CD4-positive, alpha-beta T cell (primary cell): ENCODE data around the gene SHF. TPM values are rescaled to one million over a fixed set of nuclear protein-coding genes. Genes with fewer than 3 reads are reported as not detected.

Experiments used
- ATAC-seq: fragments of 200-7000 bp; cut with Tn5 transposase; one replicate; pipeline ENCODE4 v1.10.0; 2022; ENCODE audit warnings: mild to moderate bottlenecking; ENCODE audit not compliant: poor library complexity
- CTCF ChIA-PET: fragments of 350-600 bp; sonication (Branson Sonifier 250); formaldehyde crosslinking; loops from one replicate; lab custom pipeline; 2021; ENCODE audit warnings: antibody characterized with exemption, inconsistent platforms; lab: Charles Lee
- POLR2A ChIA-PET: fragments of 350-600 bp; sonication (Branson Sonifier 250); formaldehyde crosslinking; loops from one replicate; lab custom pipeline; 2021; ENCODE audit warnings: antibody characterized with exemption, inconsistent platforms; lab: Charles Lee
- DNase-seq, 14 experiments: peaks; one replicate each; pipeline ENCODE4 v3.0.0-alpha.2; 2013 to 2020; ENCODE audit warnings: mixed read lengths in 2 of 14
- H3K27ac ChIP-seq, 2 donors: one replicate each; pipeline versions ENCODE4 v1.5.1 to v1.7.0; 2013; ENCODE audit warnings: low read length in 2 of 2, low read depth in 1 of 2, mild to moderate bottlenecking in 1 of 2
- H3K27me3 ChIP-seq, 2 experiments: 1 replicate in 1 of 2; 2 replicates in 1 of 2; pipeline versions ENCODE4 v1.6.1 to v1.7.0; 2013; ENCODE audit warnings: low read length in 2 of 2, control low read depth in 1 of 2, mild to moderate bottlenecking in 1 of 2, moderate library complexity in 1 of 2; ENCODE audit not compliant: insufficient read depth in 2 of 2, control insufficient read depth in 1 of 2
- H3K36me3 ChIP-seq: one replicate; pipeline ENCODE4 v1.6.1; 2013; ENCODE audit warnings: low read length, control low read depth; ENCODE audit not compliant: insufficient read depth
- H3K4me1 ChIP-seq: one replicate; pipeline ENCODE4 v1.6.1; 2013; ENCODE audit warnings: low read length, control low read depth; ENCODE audit not compliant: insufficient read depth
- H3K4me3 ChIP-seq: one replicate; pipeline ENCODE4 v1.5.1; 2013; ENCODE audit warnings: mild to moderate bottlenecking, low read length, moderate library complexity
- H3K9me3 ChIP-seq, 2 experiments: 1 replicate in 1 of 2; 2 replicates in 1 of 2; pipeline versions ENCODE4 v1.6.1 to v1.7.0; 2013; ENCODE audit warnings: low read length in 2 of 2, mild to moderate bottlenecking in 2 of 2, control low read depth in 1 of 2, moderate library complexity in 1 of 2; ENCODE audit not compliant: control insufficient read depth in 1 of 2, insufficient read depth in 1 of 2
- H3K27ac Mint-ChIP-seq: one replicate; pipeline ENCODE4 v1.8.0; 2020; ENCODE audit warnings: mixed read lengths
- H3K27me3 Mint-ChIP-seq: one replicate; pipeline ENCODE4 v1.8.0; 2021; ENCODE audit warnings: mixed read lengths
- H3K36me3 Mint-ChIP-seq: one replicate; pipeline ENCODE4 v1.8.0; 2021; ENCODE audit warnings: low read depth, mixed read lengths
- H3K4me1 Mint-ChIP-seq: one replicate; pipeline ENCODE4 v1.8.0; 2021; ENCODE audit warnings: low read depth, mixed read lengths
- H3K4me3 Mint-ChIP-seq: one replicate; pipeline ENCODE4 v1.8.0; 2020; ENCODE audit warnings: mild to moderate bottlenecking, mixed read lengths
- H3K9me3 Mint-ChIP-seq: one replicate; pipeline ENCODE4 v1.8.0; 2020; ENCODE audit warnings: mixed read lengths
- CTCF ChIP-seq: fragments of 200-600 bp; IDR thresholded peaks from one replicate; pipeline ENCODE4 v1.8.0; 2022; ENCODE audit warnings: antibody characterized with exemption, mild to moderate bottlenecking
- intact Hi-C, 2 experiments: fragments of 100-400 bp; cut with DNase I in 1 of 2; cut with micrococcal nuclease in 1 of 2; formaldehyde crosslinking; loops; one replicate each; pipeline versions ENCODE4 v1.15.1 to v1.9.0; 2023 to 2025; cut with DNase I, micrococcal nuclease
- total RNA-seq, 174 experiments: library from RNA in 2 of 174; stranded (reverse) in 2 of 174; gene quantifications; one replicate each; pipeline ENCODE4 v1.2.3 and lab custom pipeline; 2021 to 2026

The SHF gene
- total RNA-seq, 2 experiments from 2014 or later = 3.7 to 3.9 TPM

- Histone ChIP-seq H3K27me3 (peaks cover 39 to 47% of the 10 kb centered on the region in 2 experiments), H3K4me1 (peaks cover 21% of the 10 kb centered on the region), H3K27ac (no peak overlapping the region), H3K36me3 (no peaks in the 10 kb centered on the region), H3K4me3 (no peak overlapping the region), H3K9me3 (peaks cover 0 to 11% of the 10 kb centered on the region in 2 experiments)
- Mint-ChIP-seq H3K27ac (no peak overlapping the region), H3K36me3 (no peaks in the 10 kb centered on the region), H3K4me3 (no peak overlapping the region), H3K4me1 (peaks cover 18% of the 10 kb centered on the region), H3K9me3 (no peaks in the 10 kb centered on the region), H3K27me3 (peaks cover 75% of the 10 kb centered on the region)
- no peak for TF ChIP-seq CTCF
- ATAC-seq = no peak
- DNase-seq = no peak
- CTCF ChIA-PET = no interaction called here
- POLR2A ChIA-PET = interaction anchor here (1.2 kb wide), 1 partner anchor 336 kb away, joined by 3 read pairs; no protein-coding TSS in a partner anchor
- intact Hi-C loops = loop anchor here in 1 of 2 experiments (5.0 kb wide), 1 partner anchor 81 kb away; no protein-coding TSS in a partner anchor
Measured at GRCh38 chr15:45121020-45121419, 66.7 kb downstream of the SHF start.

GRCh38 chr15:45120081-45120972 is 67.4 kb downstream of the SHF start:
- Histone ChIP-seq H3K27ac (no peak overlapping the region), H3K36me3 (no peaks in the 10 kb centered on the region), H3K4me3 (no peak overlapping the region), H3K27me3 (peaks cover 41 to 49% of the 10 kb centered on the region in 2 experiments), H3K4me1 (peaks cover 24% of the 10 kb centered on the region), H3K9me3 (peaks cover 0 to 18% of the 10 kb centered on the region in 2 experiments)
- peaks cover 25% of the 10 kb centered on the region for H3K4me1 Mint-ChIP-seq
- no peaks in the 10 kb centered on the region for H3K36me3 Mint-ChIP-seq
- H3K27me3 Mint-ChIP-seq = peaks cover 75% of the 10 kb centered on the region
- ChIA-PET CTCF (no interaction called here), POLR2A (interaction anchor here (1.2 kb wide), 1 partner anchor 337 kb away, joined by 3 read pairs; no protein-coding TSS in a partner anchor)
- no peak for TF ChIP-seq CTCF
- no peak overlapping the region for H3K4me3 Mint-ChIP-seq
- no peak for DNase-seq
- no peak overlapping the region for H3K27ac Mint-ChIP-seq
- ATAC-seq = no peak
- no peaks in the 10 kb centered on the region for H3K9me3 Mint-ChIP-seq
- intact Hi-C loops = loop anchor here in 1 of 2 experiments (5.0 kb wide), 1 partner anchor 82 kb away; no protein-coding TSS in a partner anchor

- intact Hi-C loops = loop anchor here in 1 of 2 experiments (5.0 kb wide), 1 partner anchor 48 kb away; no protein-coding TSS in a partner anchor
- peaks cover 0 to 20% of the 10 kb centered on the region in 2 experiments for H3K9me3 ChIP-seq
- Mint-ChIP-seq H3K9me3 (no peaks in the 10 kb centered on the region), H3K27ac (no peak overlapping the region), H3K4me1 (peaks cover 35% of the 10 kb centered on the region), H3K36me3 (no peaks in the 10 kb centered on the region), H3K4me3 (no peak overlapping the region), H3K27me3 (peaks cover 80% of the 10 kb centered on the region)
- H3K27ac ChIP-seq = no peak overlapping the region
- H3K36me3 ChIP-seq = no peaks in the 10 kb centered on the region
- POLR2A ChIA-PET = interaction anchor here (1.4 to 1.6 kb wide), 2 partner anchors 79 to 82 kb away, joined by 6 to 10 read pairs; no protein-coding TSS in a partner anchor
- CTCF ChIA-PET = interaction anchor here (1.0 to 2.2 kb wide), 13 partner anchors 8 to 827 kb away, joined by 3 to 28 read pairs (median 5); partner anchors contain the start of gene SORD
- ATAC-seq (no peak), DNase-seq (no peak)
- peaks cover 32% of the 10 kb centered on the region for H3K4me1 ChIP-seq
- TF ChIP-seq CTCF = no peak
- H3K4me3 ChIP-seq = no peak overlapping the region
- H3K27me3 ChIP-seq = peaks cover 50 to 56% of the 10 kb centered on the region in 2 experiments
Measured at GRCh38 chr15:45118996-45119395, 68.8 kb downstream of the SHF start.
